HepG2 (cell line): ENCODE data around the gene SMURF1. TPM values are rescaled to one million over a fixed set of nuclear protein-coding genes. Genes with fewer than 3 reads are reported as not detected.

Experiments used
- ETV6 ChIP-seq: sonication (generic); formaldehyde crosslinking; conservative IDR thresholded peaks from 2 replicates; pipeline ENCODE4 v1.4.0; 2020; ENCODE audit warnings: missing genetic modification reagents
- HOMEZ ChIP-seq: IDR thresholded peaks from 2 replicates; pipeline ENCODE4 v1.6.1; 2016; ENCODE audit warnings: low read depth
- KIAA2018 ChIP-seq: sonication (generic); formaldehyde crosslinking; IDR thresholded peaks from 2 replicates; pipeline ENCODE4 v1.5.0; 2020; ENCODE audit warnings: mild to moderate bottlenecking, missing genetic modification reagents, borderline replicate concordance
- PAF1 ChIP-seq: IDR thresholded peaks from 2 replicates; pipeline ENCODE4 v1.6.1; 2016; ENCODE audit warnings: missing genetic modification reagents, missing compliant biosample characterization
- SMC3 ChIP-seq: IDR thresholded peaks from 2 replicates; pipeline ENCODE4 v1.6.1; 2011; ENCODE audit warnings: low read length, improper control_type of control experiment
- THAP9 ChIP-seq: sonication (generic); formaldehyde crosslinking; IDR thresholded peaks from 2 replicates; pipeline ENCODE4; 2020; ENCODE audit warnings: missing genetic modification reagents, mild to moderate bottlenecking, borderline replicate concordance
- ZBED4 ChIP-seq: sonication (generic); formaldehyde crosslinking; IDR thresholded peaks from 2 replicates; pipeline ENCODE4 v1.4.0; 2020; ENCODE audit warnings: missing genetic modification reagents, borderline replicate concordance
- ZNF563 ChIP-seq: sonication (generic); formaldehyde crosslinking; IDR thresholded peaks from 2 replicates; pipeline ENCODE4 v1.8.0; 2022; ENCODE audit warnings: mild to moderate bottlenecking, moderate library complexity, missing genetic modification reagents
- ZNF724P ChIP-seq: sonication (generic); formaldehyde crosslinking; IDR thresholded peaks from 2 replicates; pipeline ENCODE4 v1.8.0; 2022; ENCODE audit warnings: missing genetic modification reagents, borderline replicate concordance
- ZNF75D ChIP-seq: sonication (generic); formaldehyde crosslinking; IDR thresholded peaks from 2 replicates; pipeline ENCODE4 v1.8.1; 2023; ENCODE audit warnings: missing genetic modification reagents, mild to moderate bottlenecking, borderline replicate concordance
- ZNF766 ChIP-seq: sonication (generic); formaldehyde crosslinking; IDR thresholded peaks from 2 replicates; pipeline ENCODE4 v1.5.0; 2020; ENCODE audit warnings: missing genetic modification reagents, borderline replicate concordance
- polyA plus RNA-seq, 8 experiments: library from polyadenylated mRNA; depleted of rRNA in 3 of 8; stranded (reverse) in 7 of 8; unstranded in 1 of 8; fragments of >200 nt; fragmentation: Illumina TruSeq in 4 of 8; extraction: Trizol in 4 of 8; gene quantifications; 2 replicates each; pipeline versions ENCODE4 v1.2.1 to v1.2.3, GENCODE V29; 2011 to 2016; ENCODE audit warnings: low read depth in 4 of 8, missing spikeins in 1 of 8, mixed read lengths in 1 of 8; ENCODE audit not compliant: insufficient read depth in 1 of 8
- total RNA-seq, 5 experiments: library from RNA; depleted of rRNA; stranded (reverse); fragments of >200 nt; fragmentation: Illumina TruSeq; extraction: Trizol; gene quantifications; 2 replicates each; pipeline ENCODE4 v1.2.3, GENCODE V29; 2016; ENCODE audit warnings: low read depth in 1 of 5

Gene SMURF1
- total and polyA plus RNA-seq, 2 of the 13 experiments (the other 11 are each of a cell fraction or from before 2014, with no cell fraction given): 8.3 to 11.1 TPM

GRCh38 chr7:99155211-99155610 lies 11.3 kb upstream of the SMURF1 start (continued):
- TF ChIP-seq HOMEZ (CRISPR knock-in tag) (no peak), ZNF766 (CRISPR knock-in tag) (no peak), SMC3 (no peak), THAP9 (CRISPR knock-in tag) (no peak), ZBED4 (CRISPR knock-in tag) (no peak), PAF1 (no peak), ETV6 (CRISPR knock-in tag) (no peak), KIAA2018 (no peak), ZNF724P (no peak), ZNF75D (CRISPR knock-in tag) (no peak), ZNF563 (no peak)
